Osteocyte (in vitro differentiated cells): ENCODE results near the gene VCX2. TPM values are rescaled to one million over a fixed set of nuclear protein-coding genes. Genes with fewer than 3 reads are reported as not detected.

Source experiments
- DNase-seq: peaks from one replicate; pipeline ENCODE4 v3.0.0; 2021; ENCODE audit warnings: mixed read lengths; ENCODE audit not compliant: unreplicated experiment; ENCODE audit errors: extremely low spot score
- H3K27ac Mint-ChIP-seq: one replicate; pipeline ENCODE4 v1.8.0; 2021; ENCODE audit warnings: mild to moderate bottlenecking, mixed read lengths; ENCODE audit not compliant: unreplicated experiment
- H3K27me3 Mint-ChIP-seq: one replicate; pipeline ENCODE4 v1.8.0; 2021; ENCODE audit warnings: mixed read lengths; ENCODE audit not compliant: unreplicated experiment
- H3K36me3 Mint-ChIP-seq: one replicate; pipeline ENCODE4 v1.8.0; 2021; ENCODE audit warnings: mixed read lengths; ENCODE audit not compliant: unreplicated experiment
- H3K4me1 Mint-ChIP-seq: one replicate; pipeline ENCODE4 v1.8.0; 2021; ENCODE audit warnings: mixed read lengths; ENCODE audit not compliant: unreplicated experiment
- H3K4me3 Mint-ChIP-seq: one replicate; pipeline ENCODE4 v1.8.0; 2021; ENCODE audit warnings: mild to moderate bottlenecking, moderate library complexity, mixed read lengths; ENCODE audit not compliant: unreplicated experiment
- H3K9me3 Mint-ChIP-seq: one replicate; pipeline ENCODE4 v1.8.0; 2021; ENCODE audit warnings: mixed read lengths; ENCODE audit not compliant: unreplicated experiment
- total RNA-seq: library from RNA; stranded (reverse); gene quantifications from 2 replicates; pipeline ENCODE4 v1.2.1, GENCODE V29; 2021
- TF ChIP-seq, protein P1 (sequence below): fragments of 200-600 bp; sonication (generic); IDR thresholded peaks from 2 replicates; pipeline ENCODE4 v1.5.0; 2021; ENCODE audit warnings: antibody characterized with exemption, mild to moderate bottlenecking, moderate library complexity

VCX2 gene
- total RNA-seq, 1 donor from 2014 or later = not detected

DNA sequence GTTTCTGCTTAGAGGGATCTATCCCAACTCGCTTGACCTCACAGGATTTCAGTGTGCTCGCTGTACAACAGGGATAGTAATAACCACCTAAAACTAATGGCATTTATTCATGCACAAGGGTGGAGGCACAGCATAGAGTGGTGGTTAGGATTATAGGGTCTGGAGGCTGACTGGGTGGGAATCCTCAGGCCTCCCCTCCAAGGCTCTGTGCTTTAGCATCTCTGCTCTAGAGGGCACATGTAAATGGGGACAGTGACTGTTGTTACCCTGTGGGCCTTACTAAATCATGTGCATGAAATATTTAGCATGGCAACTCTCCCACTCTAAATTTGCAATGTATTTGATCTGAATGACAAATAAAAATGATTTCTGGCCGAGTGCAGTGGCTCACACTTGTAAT is 29.2 kb downstream of the VCX2 start:
- Mint-ChIP-seq H3K27me3 (no peaks in the 10 kb centered on the region), H3K9me3 (peaks cover 24% of the 10 kb centered on the region), H3K4me3 (no peak overlapping the region), H3K27ac (no peak overlapping the region), H3K4me1 (no peaks in the 10 kb centered on the region), H3K36me3 (no peaks in the 10 kb centered on the region)
- TF ChIP-seq, protein P1, sequence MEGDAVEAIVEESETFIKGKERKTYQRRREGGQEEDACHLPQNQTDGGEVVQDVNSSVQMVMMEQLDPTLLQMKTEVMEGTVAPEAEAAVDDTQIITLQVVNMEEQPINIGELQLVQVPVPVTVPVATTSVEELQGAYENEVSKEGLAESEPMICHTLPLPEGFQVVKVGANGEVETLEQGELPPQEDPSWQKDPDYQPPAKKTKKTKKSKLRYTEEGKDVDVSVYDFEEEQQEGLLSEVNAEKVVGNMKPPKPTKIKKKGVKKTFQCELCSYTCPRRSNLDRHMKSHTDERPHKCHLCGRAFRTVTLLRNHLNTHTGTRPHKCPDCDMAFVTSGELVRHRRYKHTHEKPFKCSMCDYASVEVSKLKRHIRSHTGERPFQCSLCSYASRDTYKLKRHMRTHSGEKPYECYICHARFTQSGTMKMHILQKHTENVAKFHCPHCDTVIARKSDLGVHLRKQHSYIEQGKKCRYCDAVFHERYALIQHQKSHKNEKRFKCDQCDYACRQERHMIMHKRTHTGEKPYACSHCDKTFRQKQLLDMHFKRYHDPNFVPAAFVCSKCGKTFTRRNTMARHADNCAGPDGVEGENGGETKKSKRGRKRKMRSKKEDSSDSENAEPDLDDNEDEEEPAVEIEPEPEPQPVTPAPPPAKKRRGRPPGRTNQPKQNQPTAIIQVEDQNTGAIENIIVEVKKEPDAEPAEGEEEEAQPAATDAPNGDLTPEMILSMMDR = no peak
- no peak for DNase-seq

DNA sequence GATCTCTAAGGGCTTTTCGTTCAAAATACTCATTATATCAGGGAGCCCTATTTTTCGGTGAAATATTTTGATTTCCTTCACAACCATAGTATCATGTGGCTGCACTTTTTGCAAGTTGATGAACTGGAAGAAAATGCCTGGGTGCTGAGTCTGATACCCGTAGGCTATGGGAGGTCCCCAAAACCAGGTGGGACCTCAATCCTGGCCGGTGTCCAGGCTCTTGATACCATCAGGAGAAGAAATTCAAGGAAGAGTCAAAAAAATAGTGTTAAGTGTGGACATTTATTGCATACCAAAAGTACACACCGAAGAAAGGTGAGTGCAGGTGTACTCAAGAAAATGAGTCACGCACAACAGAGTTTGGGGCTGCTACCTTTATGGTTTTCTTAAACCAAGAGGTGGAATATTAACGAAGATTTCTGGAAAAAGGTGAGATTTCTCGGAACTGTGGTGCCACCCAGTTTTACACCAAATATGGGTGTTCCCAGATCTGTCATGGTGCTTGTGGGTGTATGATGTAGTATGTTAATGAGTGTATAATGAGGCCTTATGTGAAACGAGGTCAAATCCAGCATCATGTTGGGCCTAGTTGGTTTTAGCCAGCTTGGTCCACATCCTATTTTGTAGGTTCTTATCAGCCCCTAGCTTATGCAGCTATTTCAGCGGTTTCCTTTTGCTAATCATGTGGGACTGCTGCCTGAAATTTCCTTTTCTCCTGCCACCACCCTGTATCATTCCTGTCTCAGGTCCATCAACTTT is 29.9 kb downstream of the VCX2 start:
- Mint-ChIP-seq H3K36me3 (no peaks in the 10 kb centered on the region), H3K4me1 (no peaks in the 10 kb centered on the region), H3K4me3 (no peak overlapping the region), H3K9me3 (peaks cover 24% of the 10 kb centered on the region), H3K27me3 (no peaks in the 10 kb centered on the region), H3K27ac (no peak overlapping the region)
- DNase-seq = no peak
- TF ChIP-seq, protein P1 = no peak

DNA sequence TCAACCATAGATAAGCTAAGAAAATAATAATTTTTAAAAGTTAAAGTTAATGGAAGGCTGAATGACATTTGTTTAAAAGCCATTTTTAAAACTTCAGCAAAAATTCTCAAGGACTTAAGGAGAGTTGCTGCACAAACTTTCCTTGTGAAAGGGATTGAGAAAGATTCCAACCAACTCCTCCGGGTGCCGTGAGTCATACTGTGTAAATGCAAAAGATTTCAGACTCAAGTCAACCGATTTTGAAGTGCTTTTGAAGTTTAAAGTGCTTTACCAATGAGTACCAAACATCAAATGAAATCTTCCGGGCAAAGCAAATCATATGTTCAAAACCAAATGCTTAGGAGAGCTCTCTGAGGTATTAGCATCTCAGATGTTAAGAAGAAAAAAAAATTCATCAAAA is 31.4 kb downstream of the VCX2 start:
- H3K27me3 Mint-ChIP-seq = no peaks in the 10 kb centered on the region
- H3K27ac Mint-ChIP-seq = no peak overlapping the region
- DNase-seq = no peak
- H3K36me3 Mint-ChIP-seq = no peaks in the 10 kb centered on the region
- H3K4me1 Mint-ChIP-seq = no peaks in the 10 kb centered on the region
- H3K9me3 Mint-ChIP-seq = peaks cover 27% of the 10 kb centered on the region
- TF ChIP-seq, protein P1 = no peak
- H3K4me3 Mint-ChIP-seq = no peak overlapping the region

DNA sequence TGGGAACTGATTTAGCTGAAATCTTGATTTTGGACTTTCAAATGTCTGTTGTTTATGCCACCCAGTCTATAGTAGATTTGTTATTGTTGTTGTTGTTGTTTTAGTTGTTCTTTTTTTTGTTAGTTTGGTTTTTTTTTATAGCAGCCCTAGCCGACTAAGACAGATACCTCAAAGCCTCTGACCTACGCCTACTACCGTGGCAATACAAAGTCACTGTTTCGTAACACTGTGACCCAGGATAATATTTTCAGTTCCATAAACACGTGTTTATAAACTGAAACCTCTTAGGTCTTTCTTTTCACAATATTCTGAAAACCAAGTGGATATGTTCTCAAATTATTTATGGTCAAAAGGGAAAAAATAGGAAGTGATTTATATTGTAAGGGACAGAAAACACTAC is 32.8 kb downstream of the VCX2 start:
- no peak overlapping the region for H3K4me3 Mint-ChIP-seq
- H3K4me1 Mint-ChIP-seq = no peaks in the 10 kb centered on the region
- H3K27ac Mint-ChIP-seq = no peak overlapping the region
- DNase-seq = no peak
- TF ChIP-seq, protein P1 = no peak
- no peaks in the 10 kb centered on the region for H3K27me3 Mint-ChIP-seq
- H3K9me3 Mint-ChIP-seq = peaks cover 32% of the 10 kb centered on the region
- no peaks in the 10 kb centered on the region for H3K36me3 Mint-ChIP-seq

DNA sequence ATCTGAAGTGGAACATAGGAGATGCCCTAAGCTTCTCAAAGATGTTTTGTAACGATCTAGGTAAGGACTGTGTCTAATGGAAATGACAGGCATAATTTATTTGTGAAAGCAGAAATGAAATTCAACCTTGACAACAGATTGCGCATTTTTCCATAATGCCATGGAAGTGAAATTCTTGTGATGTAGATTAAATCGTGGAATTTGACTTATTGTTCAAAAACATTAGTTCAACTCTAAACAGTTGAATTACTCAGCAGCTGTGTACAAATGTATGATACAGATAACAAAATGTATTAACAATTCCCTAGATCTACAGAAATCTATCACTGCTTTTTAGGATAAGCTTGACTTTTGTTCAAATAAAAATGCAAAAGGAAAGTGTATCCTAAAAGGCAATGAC is 44.4 kb downstream of the VCX2 start:
- Mint-ChIP-seq H3K4me1 (no peaks in the 10 kb centered on the region), H3K9me3 (peaks cover 18% of the 10 kb centered on the region), H3K27ac (no peak overlapping the region)

More for the DNA sequence above, 44.4 kb downstream of the VCX2 start:
- H3K27me3 Mint-ChIP-seq = no peaks in the 10 kb centered on the region
- no peak for DNase-seq
- no peaks in the 10 kb centered on the region for H3K36me3 Mint-ChIP-seq
- H3K4me3 Mint-ChIP-seq = no peak overlapping the region
- TF ChIP-seq, protein P1 = no peak
